Naive thymus-derived CD4-positive, alpha-beta T cell (primary cell): Measurements from ENCODE around the gene SYS1. TPM values are rescaled to one million over a fixed set of nuclear protein-coding genes. Genes with fewer than 3 reads are reported as not detected.

Experiments used
- ATAC-seq: fragments of 150-1000 bp; cut with Tn5 transposase; 2 replicates; pipeline ENCODE4 v1.10.0; 2021; ENCODE audit warnings: mild to moderate bottlenecking, moderate library complexity
- CTCF ChIA-PET: fragments of 350-600 bp; sonication (Branson Sonifier 250); formaldehyde crosslinking; loops from one replicate; lab custom pipeline; 2021; ENCODE audit warnings: antibody characterized with exemption; lab: Charles Lee
- POLR2A ChIA-PET: fragments of 350-600 bp; sonication (Branson Sonifier 250); formaldehyde crosslinking; loops from one replicate; lab custom pipeline; 2021; ENCODE audit warnings: antibody characterized with exemption, inconsistent platforms; lab: Charles Lee
- DNase-seq, 9 donors: peaks; one replicate each; pipeline versions ENCODE4 v3.0.0 to v3.0.0-alpha.2; 2020 to 2022; ENCODE audit warnings: mixed read lengths in 1 of 9
- H3K27ac ChIP-seq: one replicate; pipeline ENCODE4 v1.7.0; 2013; ENCODE audit warnings: mild to moderate bottlenecking, low read depth, low read length, moderate library complexity
- H3K27me3 ChIP-seq, 2 donors: one replicate each; pipeline ENCODE4 v1.7.0; 2013; ENCODE audit warnings: low read length in 2 of 2, mild to moderate bottlenecking in 2 of 2, moderate library complexity in 2 of 2; ENCODE audit not compliant: control insufficient read depth in 2 of 2, insufficient read depth in 2 of 2
- H3K36me3 ChIP-seq, 3 experiments: 1 replicate in 2 of 3; 2 replicates in 1 of 3; pipeline ENCODE4 v1.7.0; 2013; ENCODE audit warnings: low read length in 3 of 3, mild to moderate bottlenecking in 3 of 3, moderate library complexity in 1 of 3; ENCODE audit not compliant: insufficient read depth in 3 of 3, control insufficient read depth in 2 of 3
- H3K4me1 ChIP-seq, 2 donors: one replicate each; pipeline ENCODE4 v1.7.0; 2013; ENCODE audit warnings: low read length in 2 of 2, mild to moderate bottlenecking in 2 of 2, moderate library complexity in 1 of 2; ENCODE audit not compliant: control insufficient read depth in 2 of 2, insufficient read depth in 2 of 2
- H3K4me3 ChIP-seq: 2 replicates; pipeline ENCODE4 v1.7.0; 2013; ENCODE audit warnings: mild to moderate bottlenecking, low read length
- H3K9me3 ChIP-seq, 3 experiments: 1 replicate in 2 of 3; 2 replicates in 1 of 3; pipeline ENCODE4 v1.7.0; 2013; ENCODE audit warnings: low read length in 3 of 3; ENCODE audit not compliant: control insufficient read depth in 2 of 3
- H3K27ac Mint-ChIP-seq, 9 donors: one replicate each; pipeline ENCODE4 v1.8.0; 2020 to 2022; ENCODE audit warnings: mixed read lengths in 9 of 9, mild to moderate bottlenecking in 8 of 9, moderate library complexity in 5 of 9, inconsistent platforms in 2 of 9
- H3K27me3 Mint-ChIP-seq, 5 donors: one replicate each; pipeline ENCODE4 v1.8.0; 2021 to 2022; ENCODE audit warnings: mixed read lengths in 5 of 5, mild to moderate bottlenecking in 1 of 5
- H3K36me3 Mint-ChIP-seq, 5 donors: one replicate each; pipeline ENCODE4 v1.8.0; 2020 to 2022; ENCODE audit warnings: mixed read lengths in 5 of 5, mild to moderate bottlenecking in 3 of 5, inconsistent platforms in 1 of 5
- H3K4me1 Mint-ChIP-seq, 7 donors: one replicate each; pipeline ENCODE4 v1.8.0; 2020 to 2022; ENCODE audit warnings: mixed read lengths in 7 of 7, mild to moderate bottlenecking in 3 of 7, inconsistent platforms in 1 of 7
- H3K4me3 Mint-ChIP-seq, 10 donors: one replicate each; pipeline ENCODE4 v1.8.0; 2020 to 2022; ENCODE audit warnings: mild to moderate bottlenecking in 10 of 10, mixed read lengths in 10 of 10, moderate library complexity in 6 of 10, inconsistent platforms in 2 of 10
- H3K9me3 Mint-ChIP-seq, 11 donors: one replicate each; pipeline ENCODE4 v1.8.0; 2020 to 2022; ENCODE audit warnings: mixed read lengths in 11 of 11, mild to moderate bottlenecking in 4 of 11, inconsistent platforms in 1 of 11, moderate library complexity in 1 of 11
- intact Hi-C, 2 donors: fragments of 100-400 bp; cut with micrococcal nuclease; formaldehyde crosslinking; loops; one replicate each; pipeline ENCODE4 v1.15.1; 2023
- polyA plus RNA-seq, 2 donors: library from polyadenylated mRNA; unstranded; fragments of 300-500 nt; fragmentation: Illumina TruSeq; gene quantifications; one replicate each; pipeline ENCODE4 v1.2.3, GENCODE V29; 2021
- total RNA-seq, 6 experiments: library from RNA in 5 of 6; stranded (reverse) in 5 of 6; gene quantifications; 1 replicate in 5 of 6; 2 replicates in 1 of 6; pipeline ENCODE4 v1.2.3 and lab custom pipeline; 2021 to 2026

The SYS1 gene
- total and polyA plus RNA-seq, 7 experiments from 2014 or later: 23.9 to 111 (median 62.0) TPM

- Histone ChIP-seq H3K9me3 (peaks cover 0 to 8% (median 0%) of the 10 kb centered on the region in 3 experiments), H3K4me3 (peak overlapping the region; percentile 71), H3K27me3 (no peaks in the 10 kb centered on the region), H3K36me3 (peaks cover 0 to 17% (median 3%) of the 10 kb centered on the region in 3 experiments), H3K4me1 (peaks cover 0 to 7% of the 10 kb centered on the region in 2 donors), H3K27ac (peak overlapping the region; percentile 74)
- CTCF ChIA-PET: interaction anchor here (1.4 to 1.7 kb wide), 2 partner anchors 32 kb away, joined by 4 to 9 read pairs; no protein-coding TSS in a partner anchor
- Mint-ChIP-seq H3K27me3 (peaks cover 0 to 19% (median 0%) of the 10 kb centered on the region in 5 donors), H3K27ac (peak overlapping the region in 8 of 9 donors; percentile 25 to 90 (median 79)), H3K4me1 (peaks cover 5 to 27% (median 21%) of the 10 kb centered on the region in 7 donors), H3K36me3 (peaks cover 0 to 17% (median 10%) of the 10 kb centered on the region in 5 donors), H3K4me3 (peak overlapping the region; percentile 77 to 92 (median 85)), H3K9me3 (peaks cover 0 to 13% (median 7%) of the 10 kb centered on the region in 11 donors)
- ATAC-seq (no peak), DNase-seq (peak in 2 of 9 donors; percentile 37 to 47)
- POLR2A ChIA-PET: interaction anchor here (0.6 to 4.8 kb wide), 4 partner anchors 10 to 43 kb away, joined by 3 to 49 read pairs (median 4); partner anchors contain the start of genes PIGT and SYS1
- intact Hi-C loops: loop anchor here (1.0 to 2.0 kb wide), 2 partner anchors 11 to 33 kb away; partner anchors contain the start of gene PIGT (in 2 of the 2)
Observed at GRCh38 chr20:45405571-45406259, 42.8 kb downstream of the SYS1 start.

- peaks cover 0 to 21% (median 10%) of the 10 kb centered on the region in 5 donors for H3K36me3 Mint-ChIP-seq
- Histone ChIP-seq H3K27me3 (no peaks in the 10 kb centered on the region), H3K9me3 (peaks cover 0 to under 1% (median 0%) of the 10 kb centered on the region in 3 experiments), H3K4me1 (peaks cover 0 to 7% of the 10 kb centered on the region in 2 donors), H3K4me3 (peak overlapping the region; percentile 71), H3K27ac (peak overlapping the region; percentile 74), H3K36me3 (peaks cover 0 to 19% (median 3%) of the 10 kb centered on the region in 3 experiments)
- peaks cover 0 to 8% (median 3%) of the 10 kb centered on the region in 11 donors for H3K9me3 Mint-ChIP-seq
- intact Hi-C loops: loop anchor here (1.0 to 2.0 kb wide), 3 partner anchors 10 to 43 kb away; partner anchors contain the start of genes PIGT (in 2 of the 2) and SYS1 (in 1 of the 2)
- peak overlapping the region; percentile 82 to 92 (median 85) for H3K4me3 Mint-ChIP-seq
- CTCF ChIA-PET: interaction anchor here (1.6 to 2.0 kb wide), 3 partner anchors 30 to 43 kb away, joined by 4 to 9 read pairs (median 4); partner anchors contain the start of gene SYS1
- H3K27ac Mint-ChIP-seq: peak overlapping the region in 8 of 9 donors; percentile 51 to 90 (median 78)
- peak; percentile 58 for ATAC-seq
- DNase-seq: peak in 8 of 9 donors; percentile 22 to 68 (median 44)
- peaks cover 5 to 27% (median 21%) of the 10 kb centered on the region in 7 donors for H3K4me1 Mint-ChIP-seq
- POLR2A ChIA-PET: interaction anchor here (0.7 to 4.8 kb wide), 6 partner anchors 10 to 565 kb away, joined by 3 to 49 read pairs (median 9); partner anchors contain the start of genes PIGT and SYS1
- peaks cover 0 to 19% (median 0%) of the 10 kb centered on the region in 5 donors for H3K27me3 Mint-ChIP-seq
Observed at GRCh38 chr20:45406260-45407066, 43.5 kb downstream of the SYS1 start.

GRCh38 chr20:45407067-45407745 is 44.2 kb downstream of the SYS1 start:
- Histone ChIP-seq H3K4me3 (peak overlapping the region; percentile 71), H3K27me3 (no peaks in the 10 kb centered on the region), H3K4me1 (peaks cover 0 to 7% of the 10 kb centered on the region in 2 donors), H3K27ac (peak overlapping the region; percentile 74), H3K9me3 (no peaks in the 10 kb centered on the region), H3K36me3 (peaks cover 0 to 19% (median 1%) of the 10 kb centered on the region in 3 experiments)
- peak overlapping the region; percentile 51 to 91 (median 79) for H3K27ac Mint-ChIP-seq
- peak overlapping the region; percentile 67 to 92 (median 83) for H3K4me3 Mint-ChIP-seq
- peaks cover 5 to 27% (median 21%) of the 10 kb centered on the region in 7 donors for H3K4me1 Mint-ChIP-seq
- ChIA-PET POLR2A (interaction anchor here (0.5 to 4.8 kb wide), 7 partner anchors 9 to 564 kb away, joined by 3 to 49 read pairs (median 3); partner anchors contain the start of genes PIGT and SYS1), CTCF (interaction anchor here (1.6 to 2.0 kb wide), 3 partner anchors 30 to 44 kb away, joined by 4 to 9 read pairs (median 4); partner anchors contain the start of gene SYS1)
- DNase-seq (peak in 5 of 9 donors; percentile 7 to 40 (median 15)), ATAC-seq (peak; percentile 30)
- H3K9me3 Mint-ChIP-seq: peaks cover 0 to 2% (median 0%) of the 10 kb centered on the region in 11 donors
- intact Hi-C loops: loop anchor here in 1 of 2 donors (1.0 to 2.0 kb wide), 2 partner anchors 34 to 44 kb away; partner anchors contain the start of gene SYS1
- peaks cover 0 to 14% (median 8%) of the 10 kb centered on the region in 5 donors for H3K36me3 Mint-ChIP-seq
- peaks cover 0 to 19% (median 0%) of the 10 kb centered on the region in 5 donors for H3K27me3 Mint-ChIP-seq

GRCh38 chr20:45407783-45408645 is 45.1 kb downstream of the SYS1 start, which contains the start of gene DBNDD2:
Gene DBNDD2 (plus strand): TSS chr20:45408289. CDS start chr20:45408468, 179 bp downstream.
- intact Hi-C loops: loop anchor here in 1 of 2 donors (1.0 to 2.0 kb wide), 2 partner anchors 35 to 45 kb away; partner anchors contain the start of gene SYS1
- POLR2A ChIA-PET: interaction anchor here (0.7 to 4.8 kb wide), 4 partner anchors 8 to 45 kb away, joined by 4 to 49 read pairs (median 16); partner anchors contain the start of genes PIGT and SYS1
- H3K9me3 ChIP-seq: no peaks in the 10 kb centered on the region
- Mint-ChIP-seq H3K4me1 (peaks cover 5 to 27% (median 21%) of the 10 kb centered on the region in 7 donors), H3K4me3 (peak within 1 kb of the TSS; percentile 67 to 92 (median 83)), H3K27me3 (peaks cover 0 to 19% (median 0%) of the 10 kb centered on the region in 5 donors), H3K9me3 (no peaks in the 10 kb centered on the region), H3K27ac (peak within 1 kb of the TSS; percentile 51 to 91 (median 79)), H3K36me3 (peaks cover 0 to 10% (median 8%) of the 10 kb centered on the region in 5 donors)
- H3K27me3 ChIP-seq: no peaks in the 10 kb centered on the region
- peaks cover 0 to 7% of the 10 kb centered on the region in 2 donors for H3K4me1 ChIP-seq
- peak; percentile 56 for ATAC-seq
- H3K27ac ChIP-seq: peak within 1 kb of the TSS; percentile 74
- H3K36me3 ChIP-seq: peaks cover 0 to 19% (median 0%) of the 10 kb centered on the region in 3 experiments
- H3K4me3 ChIP-seq: peak within 1 kb of the TSS; percentile 71
- peak in 4 of 9 donors; percentile 14 to 69 (median 25) for DNase-seq
- CTCF ChIA-PET: interaction anchor here (1.3 to 2.0 kb wide), 4 partner anchors 29 to 45 kb away, joined by 4 to 9 read pairs (median 4); partner anchors contain the start of gene SYS1
